ENCODE results near the gene FAP.

The FAP gene

GRCh38 chr2:162242586-162243280 lies 512 bp downstream of the FAP start:
- no peak for DNase-seq

GRCh38 chr2:162241571-162241970 lies 1.7 kb downstream of the FAP start:
- no peak for DNase-seq

DNA sequence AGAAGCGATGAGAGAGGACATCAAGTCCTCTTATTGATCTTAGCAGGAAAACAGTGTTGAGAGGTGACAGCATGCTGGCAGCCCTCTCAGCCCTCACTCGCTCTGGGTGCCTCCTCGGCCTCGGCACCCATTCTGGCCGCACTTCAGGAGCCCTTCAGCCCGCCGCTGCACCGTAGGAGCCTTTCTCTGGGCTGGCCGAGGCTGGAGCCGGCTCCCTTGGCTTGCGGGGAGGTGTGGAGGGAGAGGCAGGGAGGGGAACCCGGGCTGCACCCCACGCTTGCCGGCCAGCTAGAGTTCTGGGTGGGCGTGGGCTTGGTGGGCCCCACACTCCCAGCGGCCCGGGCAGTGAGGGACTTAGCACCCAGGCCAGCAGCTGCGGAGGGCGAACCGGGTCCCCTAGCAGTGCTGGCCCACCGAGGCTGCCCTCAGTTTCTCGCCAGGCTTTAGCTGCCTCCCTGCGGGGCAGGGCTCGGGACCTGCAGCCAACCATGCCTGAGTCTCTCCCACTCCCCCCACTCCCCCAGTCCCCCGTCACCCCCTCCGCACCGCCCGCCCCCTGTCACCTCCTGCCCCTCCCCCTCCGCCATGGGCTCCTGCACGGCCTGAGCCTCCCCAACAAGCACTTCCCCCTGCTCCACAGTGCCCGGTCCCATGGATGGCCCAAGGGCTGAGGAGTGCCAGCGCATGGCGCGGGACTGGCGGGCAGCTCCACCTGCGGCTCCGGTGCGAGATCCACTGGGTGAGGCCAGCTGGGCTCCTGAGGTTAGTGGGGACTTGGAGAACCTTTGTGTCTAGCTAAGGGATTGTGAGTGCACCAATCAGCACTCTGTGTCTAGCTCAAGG lies 8.4 kb downstream of the FAP start:
- DNase-seq: no peak

DNA sequence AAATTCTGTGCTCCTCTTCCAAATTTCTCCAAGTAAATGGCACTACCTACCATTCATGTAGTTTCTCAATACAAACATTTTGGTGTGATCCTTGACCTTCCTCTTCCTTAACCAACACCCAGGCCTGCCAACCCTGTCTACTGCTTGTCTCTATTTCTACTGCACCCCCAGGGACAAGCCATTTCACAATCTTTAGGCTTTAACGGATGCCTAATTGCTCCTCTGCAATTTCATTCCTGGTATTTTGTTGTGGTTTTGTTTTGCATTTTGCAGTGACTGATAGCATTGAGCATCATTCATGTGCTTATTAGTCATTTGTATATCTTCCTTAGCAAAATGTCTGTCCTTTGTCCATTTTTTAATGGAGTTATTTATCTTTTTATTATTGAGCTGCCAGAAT lies 10.0 kb downstream of the FAP start:
- no peak for DNase-seq

DNA sequence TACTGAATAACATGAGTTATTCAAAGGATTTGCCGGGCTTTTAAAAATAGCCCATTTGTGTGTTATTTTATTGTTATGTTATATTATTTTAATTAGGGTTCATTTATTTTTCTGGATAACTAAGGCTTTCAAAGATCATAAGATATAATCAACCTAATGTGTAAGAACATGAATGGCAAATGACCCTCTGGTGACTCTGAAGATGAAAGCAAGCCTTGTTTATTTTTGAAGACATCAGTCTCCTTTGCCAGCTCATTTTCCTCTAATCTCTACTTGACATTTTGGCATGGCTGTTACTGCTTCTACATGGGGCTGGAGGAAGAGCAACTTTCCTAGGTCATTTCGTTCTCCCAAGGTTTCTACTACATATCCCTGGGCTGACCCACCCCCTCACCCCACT lies 10.6 kb downstream of the FAP start:
- DNase-seq: no peak

DNA sequence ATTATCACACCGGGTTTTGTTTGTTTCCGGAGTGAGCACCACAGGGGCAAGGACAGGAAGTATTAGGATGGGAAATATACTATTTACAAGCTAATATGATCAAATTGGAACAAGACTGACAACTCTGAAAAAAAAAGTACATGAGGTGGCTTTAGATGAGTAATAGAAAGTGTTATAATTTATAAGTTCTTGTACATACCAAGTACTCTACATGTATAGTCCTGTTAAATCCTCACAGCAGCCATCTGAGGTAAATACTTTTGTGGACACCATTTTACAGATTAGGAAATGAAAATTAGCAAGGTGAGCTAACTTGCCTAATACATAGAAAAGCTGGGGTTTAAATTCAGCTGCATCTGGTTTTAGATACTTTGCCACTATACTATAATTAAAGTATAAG lies 11.2 kb downstream of the FAP start:
- DNase-seq: no peak

GRCh38 chr2:162230761-162231160 lies 12.5 kb downstream of the FAP start:
- no peak for DNase-seq

DNA sequence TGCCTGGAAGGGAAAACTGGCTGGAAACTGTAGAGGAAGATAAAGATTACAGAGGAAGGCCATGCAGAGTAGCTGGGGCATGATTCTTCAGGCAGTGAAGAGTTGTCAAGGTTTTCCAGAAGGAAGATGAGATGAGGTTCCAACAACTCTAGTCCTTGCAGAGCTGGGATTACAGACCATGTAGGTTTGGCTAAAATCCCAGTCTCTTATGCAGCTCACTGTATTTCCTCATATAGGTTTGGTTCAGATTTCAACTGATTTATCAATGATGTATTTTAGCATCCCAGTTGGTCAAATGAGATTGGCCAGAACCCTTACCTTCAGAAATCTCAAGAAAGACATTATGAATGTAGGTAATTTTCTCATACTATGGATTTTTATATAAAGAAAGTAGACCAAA lies 16.4 kb downstream of the FAP start:
- DNase-seq: no peak

- peak; percentile 64 for DNase-seq
Observed at GRCh38 chr2:162221064-162221463, 22.2 kb downstream of the FAP start.

GRCh38 chr2:162220368-162220767 lies 22.9 kb downstream of the FAP start:
- DNase-seq: no peak

- DNase-seq: no peak
Observed at GRCh38 chr2:162219426-162219825, 23.8 kb downstream of the FAP start.

DNA sequence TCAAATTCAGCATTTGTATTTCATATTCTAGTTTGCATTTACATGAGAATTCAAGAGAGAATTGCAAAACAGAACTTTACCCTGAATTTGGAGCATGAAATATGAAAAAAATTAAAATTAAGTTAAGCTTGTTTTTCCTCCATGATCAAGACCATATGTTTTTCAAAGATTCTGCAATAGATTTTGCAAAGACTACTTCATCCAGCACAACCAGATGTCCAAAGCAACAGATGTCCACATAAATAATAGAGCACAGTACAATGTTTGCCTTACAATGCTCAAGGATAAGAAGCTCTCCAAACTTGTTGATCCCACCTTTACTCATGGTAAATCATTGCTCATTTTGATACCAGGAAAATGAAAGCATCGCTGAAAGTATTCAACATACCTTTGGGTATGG lies 25.6 kb downstream of the FAP start:
- no peak for DNase-seq

- DNase-seq: no peak
Observed at GRCh38 chr2:162215162-162215561, 28.1 kb downstream of the FAP start.

GRCh38 chr2:162212366-162212765 lies 30.9 kb downstream of the FAP start:
- DNase-seq: no peak

DNA sequence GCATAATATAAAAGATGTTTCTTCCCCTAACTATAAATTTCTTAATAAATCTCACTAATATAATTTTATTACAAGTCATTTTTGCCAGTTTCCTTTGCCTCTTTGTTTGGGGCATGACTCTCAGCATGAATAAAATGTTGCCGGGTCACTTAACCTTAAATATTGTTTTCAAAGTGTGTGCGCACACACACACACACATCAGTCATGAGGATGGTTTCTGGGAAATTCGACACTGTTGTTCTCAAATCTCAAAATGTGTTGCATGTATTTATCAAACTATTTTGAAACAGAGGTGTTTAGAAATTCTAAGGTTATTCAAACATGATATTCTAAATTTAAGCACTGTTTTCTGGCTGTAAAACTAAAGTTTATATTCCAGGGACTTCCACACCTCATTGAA lies 31.5 kb downstream of the FAP start:
- no peak for DNase-seq

DNA sequence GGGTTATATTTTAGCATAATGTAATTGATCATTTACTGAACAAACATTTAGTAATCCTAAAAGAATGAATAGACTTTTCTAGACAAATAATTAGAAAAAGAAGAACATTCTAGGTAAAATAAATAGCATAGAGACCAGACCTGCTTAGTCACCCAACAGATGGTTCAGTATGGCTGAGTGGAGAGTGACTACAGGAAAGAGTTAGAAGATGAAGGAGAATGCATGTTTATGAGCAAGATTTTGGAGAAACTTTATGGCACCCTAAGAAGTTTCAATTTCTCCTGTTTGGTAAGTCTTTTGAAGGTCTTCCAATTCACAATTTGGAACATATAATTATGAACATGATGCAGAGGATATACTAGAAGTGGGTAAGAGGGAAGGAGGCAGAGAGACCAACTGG lies 32.9 kb downstream of the FAP start:
- no peak for DNase-seq

GRCh38 chr2:162202203-162202602 lies 41.0 kb downstream of the FAP start:
- no peak for DNase-seq

DNA sequence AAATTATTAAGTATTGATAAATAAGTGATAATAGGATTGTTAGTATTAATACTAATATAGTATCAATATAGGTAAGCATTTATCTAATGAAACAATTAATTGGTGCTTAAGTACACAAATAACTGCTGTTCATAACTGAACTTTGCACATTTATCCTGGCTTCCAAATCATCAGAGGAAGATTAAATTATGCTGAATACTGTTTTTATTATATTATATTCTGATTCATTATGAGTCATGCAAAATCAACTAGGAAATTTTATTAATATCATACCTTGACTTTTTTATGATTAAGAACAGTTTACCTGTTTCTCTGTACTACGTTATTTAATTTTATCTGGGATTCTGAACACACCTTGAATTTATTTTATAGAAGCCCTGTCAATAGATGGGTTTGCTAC lies 42.6 kb downstream of the FAP start:
- no peak for DNase-seq

GRCh38 chr2:162199913-162200312 lies 43.3 kb downstream of the FAP start:
- DNase-seq: no peak

DNA sequence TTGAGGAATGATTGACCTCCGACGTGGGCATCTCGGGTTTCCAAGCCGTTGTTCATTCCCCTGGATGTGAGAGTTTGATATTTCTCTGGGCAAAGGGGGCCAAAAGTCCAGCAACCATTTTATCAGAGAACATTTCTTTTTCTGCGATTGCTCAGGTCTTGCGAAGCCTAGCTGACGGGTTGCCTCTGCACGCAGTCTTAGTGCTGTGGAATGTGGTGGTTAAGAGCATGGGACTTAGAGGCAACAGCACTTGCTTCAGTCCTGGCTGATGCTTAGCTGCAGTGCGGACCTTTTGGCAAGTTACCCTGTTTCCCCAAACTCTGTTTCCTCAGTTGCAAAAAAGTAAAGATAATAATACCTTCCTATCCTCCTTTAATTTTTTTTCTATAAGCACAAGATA lies 45.0 kb downstream of the FAP start:
- DNase-seq: no peak

DNA sequence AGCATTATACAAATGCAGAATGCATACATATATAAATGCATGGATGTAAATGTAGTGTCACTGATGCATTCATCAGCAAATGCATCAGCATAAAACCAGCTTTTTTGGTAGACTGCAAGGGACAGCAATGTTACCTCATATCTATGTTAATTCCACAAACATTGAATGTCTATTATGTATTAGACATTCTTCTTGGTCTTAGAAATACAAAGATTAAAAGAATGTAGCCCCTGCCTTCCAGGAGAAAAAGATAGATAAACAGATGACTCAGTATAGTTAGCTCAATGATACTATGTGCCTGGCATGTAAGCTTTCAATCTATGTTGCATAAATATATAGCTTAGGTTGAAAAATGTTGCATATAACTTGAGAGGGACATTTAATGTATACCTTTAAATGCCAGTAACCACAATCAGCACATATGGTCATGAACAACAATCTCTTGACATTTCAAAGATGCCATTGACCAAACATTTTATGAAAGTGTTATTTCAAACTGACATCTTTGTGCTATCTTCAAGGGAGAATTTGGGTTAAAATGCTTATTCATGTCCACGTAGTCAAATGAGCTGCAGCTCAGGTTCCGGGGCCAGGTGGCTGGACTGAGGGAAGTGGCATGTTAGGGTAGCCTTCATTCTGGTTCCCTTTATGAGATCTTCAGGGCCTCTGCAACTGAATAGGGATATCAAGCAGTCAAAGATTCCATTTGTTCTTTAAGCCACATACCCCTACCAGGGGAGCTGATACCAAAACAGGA lies 46.0 kb downstream of the FAP start:
- no peak for DNase-seq

DNA sequence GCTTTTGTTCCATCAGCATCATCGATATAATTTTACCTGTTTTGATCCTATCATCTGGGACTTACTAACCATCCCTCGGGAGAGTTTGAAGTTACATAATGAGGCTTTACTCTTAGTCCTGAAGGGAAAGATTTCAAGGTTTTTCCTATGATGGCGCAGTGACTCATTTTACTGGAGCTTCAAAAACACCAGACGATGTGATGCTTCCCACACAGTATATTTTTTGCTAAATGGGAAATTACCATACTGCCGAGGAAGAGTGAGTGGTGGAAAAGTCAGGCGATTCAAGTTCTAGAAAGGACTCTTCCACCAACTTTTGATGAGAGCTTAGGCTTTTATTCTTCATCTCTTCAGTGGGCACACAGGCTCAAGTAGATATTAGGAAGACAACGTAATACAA lies 46.6 kb downstream of the FAP start:
- DNase-seq: no peak

DNA sequence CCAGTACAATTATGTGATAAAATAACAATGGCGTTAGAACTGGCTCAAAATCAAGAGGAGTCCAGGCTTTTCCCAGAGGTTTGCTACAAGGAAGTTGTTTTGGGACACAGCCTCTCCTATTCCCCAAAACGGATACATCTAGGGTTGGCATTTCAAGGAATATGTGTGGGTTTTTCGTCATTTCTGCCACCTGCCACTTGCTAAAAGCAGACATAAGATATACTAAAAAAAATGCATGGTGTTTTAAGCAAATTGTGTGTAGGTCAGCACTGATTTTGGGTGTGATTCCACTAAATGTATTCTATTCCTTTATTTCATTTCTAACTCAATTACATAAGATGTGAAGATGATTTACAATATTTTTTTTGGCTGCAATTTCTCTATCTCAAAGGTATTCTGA lies 54.8 kb downstream of the FAP start:
- no peak for DNase-seq

All from activated naive CD4-positive, alpha-beta T cell treated with Interleukin-2 at 50 U/mL for 16 hours (primary cell).